Neural progenitor cell (in vitro differentiated cells): ENCODE results near the gene LMTK2. TPM values are rescaled to one million over a fixed set of nuclear protein-coding genes. Genes with fewer than 3 reads are reported as not detected.

Source experiments
- DNase-seq: peaks from one replicate; pipeline ENCODE4 v3.0.0-alpha.2; 2016; ENCODE audit warnings: low spot score
- H2AFZ ChIP-seq: fragments of 200-600 bp; sonication (generic); replicated peaks from 2 replicates; pipeline ENCODE4 v1.6.1; 2016; ENCODE audit warnings: antibody characterized with exemption
- H3F3A ChIP-seq: fragments of 200-600 bp; sonication (generic); 2 replicates; pipeline ENCODE4 v1.6.1; 2016; ENCODE audit warnings: antibody characterized with exemption, low read depth
- H3K27ac ChIP-seq: fragments of 200-600 bp; sonication (generic); 2 replicates; pipeline ENCODE4 v1.5.1; 2016; ENCODE audit warnings: mild to moderate bottlenecking
- H3K27me3 ChIP-seq: fragments of 200-600 bp; sonication (generic); 2 replicates; pipeline ENCODE4 v1.6.1; 2016; ENCODE audit warnings: mild to moderate bottlenecking, moderate library complexity
- H3K36me3 ChIP-seq: fragments of 200-600 bp; sonication (generic); 2 replicates; pipeline ENCODE4 v1.5.1; 2016
- H3K4me1 ChIP-seq: fragments of 200-600 bp; sonication (generic); 2 replicates; pipeline ENCODE4 v1.6.1; 2016; ENCODE audit warnings: mixed run types
- H3K4me2 ChIP-seq: fragments of 200-600 bp; sonication (generic); 2 replicates; pipeline ENCODE4 v1.6.1; 2016
- H3K4me3 ChIP-seq: fragments of 200-600 bp; sonication (generic); 2 replicates; pipeline ENCODE4 v1.5.1; 2016
- H3K79me2 ChIP-seq: fragments of 200-600 bp; sonication (generic); 2 replicates; pipeline ENCODE4 v1.6.1; 2016; ENCODE audit warnings: low read depth
- H3K9ac ChIP-seq: fragments of 200-600 bp; sonication (generic); 2 replicates; pipeline ENCODE4 v1.6.1; 2016
- H3K9me3 ChIP-seq: fragments of 200-600 bp; sonication (generic); 2 replicates; pipeline ENCODE4 v1.5.1; 2016; ENCODE audit warnings: low read depth
- H4K20me1 ChIP-seq: fragments of 200-600 bp; sonication (generic); 2 replicates; pipeline ENCODE4 v1.6.1; 2016; ENCODE audit warnings: low read depth
- H3K27ac Mint-ChIP-seq: 3 replicates; pipeline ENCODE4 v1.8.0; 2021; ENCODE audit warnings: mixed read lengths
- H3K27me3 Mint-ChIP-seq: 2 replicates; pipeline ENCODE4 v1.8.0; 2022; ENCODE audit warnings: low read depth, mild to moderate bottlenecking, inconsistent platforms, moderate library complexity, mixed read lengths; ENCODE audit not compliant: insufficient read depth
- H3K36me3 Mint-ChIP-seq: 3 replicates; pipeline ENCODE4 v1.8.0; 2021; ENCODE audit warnings: mixed read lengths
- H3K4me1 Mint-ChIP-seq: 3 replicates; pipeline ENCODE4 v1.8.0; 2021; ENCODE audit warnings: mixed read lengths
- H3K4me3 Mint-ChIP-seq: 3 replicates; pipeline ENCODE4 v1.8.0; 2021; ENCODE audit warnings: mild to moderate bottlenecking, moderate library complexity, mixed read lengths
- H3K9me3 Mint-ChIP-seq: 3 replicates; pipeline ENCODE4 v1.8.0; 2020; ENCODE audit warnings: mixed read lengths
- EZH2 ChIP-seq: fragments of 200-600 bp; sonication (generic); IDR thresholded peaks from 2 replicates; pipeline ENCODE4 v1.6.1; 2017; ENCODE audit warnings: antibody characterized with exemption, mild to moderate bottlenecking, moderate library complexity
- EZH2phosphoT487 ChIP-seq: fragments of 200-600 bp; sonication (generic); IDR thresholded peaks from 2 replicates; pipeline ENCODE4 v1.6.1; 2017; ENCODE audit warnings: antibody characterized with exemption
- total RNA-seq: library from RNA; depleted of rRNA; stranded (reverse); fragments of >200 nt; gene quantifications from 2 replicates; pipeline ENCODE4 v1.2.3, GENCODE V29; 2015; ENCODE audit warnings: low replicate concordance
- TF ChIP-seq, protein P1 (sequence below): fragments of 200-600 bp; sonication (generic); IDR thresholded peaks from 2 replicates; pipeline ENCODE4 v1.5.1; 2017; ENCODE audit warnings: antibody characterized with exemption, mild to moderate bottlenecking

Gene LMTK2
- total RNA-seq, 1 donor from 2014 or later, result 14.1 TPM

- Histone ChIP-seq H3K27me3 (no peaks in the 10 kb centered on the region), H3K79me2 (no peaks in the 10 kb centered on the region), H3K9ac (no peak overlapping the region), H3K4me3 (no peak overlapping the region), H4K20me1 (no peaks in the 10 kb centered on the region), H3K4me1 (no peaks in the 10 kb centered on the region), H3K4me2 (no peak overlapping the region), H3K9me3 (no peaks in the 10 kb centered on the region), H3K27ac (no peak overlapping the region), H3F3A (no peaks in the 10 kb centered on the region), H3K36me3 (peaks cover 4% of the 10 kb centered on the region), H2AFZ (no peak overlapping the region)
- DNase-seq, result no peak
- H3K27me3 Mint-ChIP-seq, result peaks cover 3% of the 10 kb centered on the region
- no peak overlapping the region for H3K27ac Mint-ChIP-seq
- no peaks in the 10 kb centered on the region for H3K4me1 Mint-ChIP-seq
- H3K4me3 Mint-ChIP-seq, result no peak overlapping the region
- TF ChIP-seq EZH2phosphoT487, result no peak
- TF ChIP-seq, protein P1, sequence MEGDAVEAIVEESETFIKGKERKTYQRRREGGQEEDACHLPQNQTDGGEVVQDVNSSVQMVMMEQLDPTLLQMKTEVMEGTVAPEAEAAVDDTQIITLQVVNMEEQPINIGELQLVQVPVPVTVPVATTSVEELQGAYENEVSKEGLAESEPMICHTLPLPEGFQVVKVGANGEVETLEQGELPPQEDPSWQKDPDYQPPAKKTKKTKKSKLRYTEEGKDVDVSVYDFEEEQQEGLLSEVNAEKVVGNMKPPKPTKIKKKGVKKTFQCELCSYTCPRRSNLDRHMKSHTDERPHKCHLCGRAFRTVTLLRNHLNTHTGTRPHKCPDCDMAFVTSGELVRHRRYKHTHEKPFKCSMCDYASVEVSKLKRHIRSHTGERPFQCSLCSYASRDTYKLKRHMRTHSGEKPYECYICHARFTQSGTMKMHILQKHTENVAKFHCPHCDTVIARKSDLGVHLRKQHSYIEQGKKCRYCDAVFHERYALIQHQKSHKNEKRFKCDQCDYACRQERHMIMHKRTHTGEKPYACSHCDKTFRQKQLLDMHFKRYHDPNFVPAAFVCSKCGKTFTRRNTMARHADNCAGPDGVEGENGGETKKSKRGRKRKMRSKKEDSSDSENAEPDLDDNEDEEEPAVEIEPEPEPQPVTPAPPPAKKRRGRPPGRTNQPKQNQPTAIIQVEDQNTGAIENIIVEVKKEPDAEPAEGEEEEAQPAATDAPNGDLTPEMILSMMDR, result no peak
- TF ChIP-seq EZH2, result no peak
- H3K9me3 Mint-ChIP-seq, result no peaks in the 10 kb centered on the region
- peaks cover 11% of the 10 kb centered on the region for H3K36me3 Mint-ChIP-seq
Measured at GRCh38 chr7:98177553-98177952, 70.9 kb downstream of the LMTK2 start.

DNA sequence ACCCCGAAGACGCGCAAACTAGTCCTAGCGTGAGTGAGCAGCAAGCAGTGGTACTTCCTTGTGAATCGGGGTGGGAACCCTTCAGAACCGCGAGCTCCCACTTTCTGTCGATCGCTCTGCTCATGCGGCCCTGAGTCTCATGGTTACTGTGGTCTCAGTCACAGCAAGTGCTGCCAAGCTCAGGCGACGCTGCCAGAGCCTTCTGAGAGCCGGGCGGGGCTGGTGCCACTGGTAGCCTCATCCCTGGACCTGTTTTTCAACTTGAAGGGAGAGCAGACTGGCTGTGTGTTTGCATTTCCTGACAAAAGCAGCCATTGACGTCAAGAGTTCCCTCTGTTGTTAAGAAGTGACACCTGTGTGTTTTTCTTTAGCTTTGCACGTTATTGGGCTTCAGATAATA, 71.7 kb downstream of the LMTK2 start:
- no peaks in the 10 kb centered on the region for H3K4me1 ChIP-seq
- H3K27me3 ChIP-seq, result no peaks in the 10 kb centered on the region
- no peak overlapping the region for H3K27ac Mint-ChIP-seq
- H3F3A ChIP-seq, result no peaks in the 10 kb centered on the region
- peaks cover 16% of the 10 kb centered on the region for H3K36me3 Mint-ChIP-seq
- no peaks in the 10 kb centered on the region for H3K79me2 ChIP-seq
- TF ChIP-seq EZH2phosphoT487 (no peak), EZH2 (no peak)
- TF ChIP-seq, protein P1, result no peak
- H3K9me3 Mint-ChIP-seq, result no peaks in the 10 kb centered on the region
- no peak overlapping the region for H3K4me3 ChIP-seq
- peaks cover 3% of the 10 kb centered on the region for H3K27me3 Mint-ChIP-seq
- no peak overlapping the region for H3K4me2 ChIP-seq
- no peaks in the 10 kb centered on the region for H4K20me1 ChIP-seq
- H2AFZ ChIP-seq, result no peak overlapping the region
- DNase-seq, result no peak
- peaks cover 4% of the 10 kb centered on the region for H3K36me3 ChIP-seq
- no peak overlapping the region for H3K27ac ChIP-seq
- no peaks in the 10 kb centered on the region for H3K4me1 Mint-ChIP-seq
- H3K4me3 Mint-ChIP-seq, result no peak overlapping the region
- no peak overlapping the region for H3K9ac ChIP-seq
- no peaks in the 10 kb centered on the region for H3K9me3 ChIP-seq

DNA sequence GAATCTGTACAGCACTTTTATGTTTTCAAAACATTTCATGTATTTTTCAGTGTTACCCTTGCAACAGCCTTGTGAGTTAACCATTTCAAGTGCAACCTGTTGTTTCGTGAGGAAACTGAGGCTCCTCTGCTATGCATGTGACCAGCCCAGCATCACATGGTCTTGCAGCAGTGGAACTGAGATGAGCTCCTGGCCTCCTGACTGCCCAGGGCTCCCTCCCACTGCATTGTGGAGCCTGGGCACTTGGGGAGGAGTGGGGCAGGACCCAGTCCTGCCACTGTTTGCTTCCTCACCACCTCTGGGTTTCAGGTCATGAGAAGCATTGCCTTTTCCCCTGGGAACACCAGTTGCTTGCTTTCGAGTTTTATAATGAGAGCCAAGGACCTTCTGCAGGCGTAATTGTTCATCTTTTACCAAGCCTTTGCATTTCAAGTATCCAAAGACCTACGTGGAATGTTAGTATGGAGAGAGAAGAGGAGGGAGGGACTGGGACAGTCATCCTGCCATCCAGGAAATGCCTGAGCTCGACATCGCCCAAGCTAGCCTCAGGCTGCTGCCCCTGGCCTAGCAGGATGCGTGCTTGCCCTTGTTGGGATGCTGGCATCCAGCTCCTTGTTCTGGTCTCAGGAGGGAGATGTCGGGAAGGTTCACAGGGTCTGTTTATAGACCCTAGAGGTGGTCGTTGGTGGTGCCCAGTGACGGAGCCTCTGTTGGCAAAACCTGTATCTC, 72.3 kb downstream of the LMTK2 start:
- no peak for DNase-seq
- Histone ChIP-seq H3K27ac (no peak overlapping the region), H3K9me3 (no peaks in the 10 kb centered on the region)

More for the DNA sequence above, 72.3 kb downstream of the LMTK2 start:
- no peak overlapping the region for H3K4me3 Mint-ChIP-seq
- Histone ChIP-seq H3K79me2 (no peaks in the 10 kb centered on the region), H3K4me2 (no peak overlapping the region), H3K36me3 (peaks cover 4% of the 10 kb centered on the region), H3K9ac (no peak overlapping the region), H3F3A (no peaks in the 10 kb centered on the region), H2AFZ (no peak overlapping the region), H3K4me1 (no peaks in the 10 kb centered on the region), H3K4me3 (no peak overlapping the region), H4K20me1 (no peaks in the 10 kb centered on the region), H3K27me3 (no peaks in the 10 kb centered on the region)
- no peak overlapping the region for H3K27ac Mint-ChIP-seq
- TF ChIP-seq, protein P1, result no peak
- TF ChIP-seq EZH2, result no peak
- TF ChIP-seq EZH2phosphoT487, result no peak
- H3K27me3 Mint-ChIP-seq, result peaks cover 3% of the 10 kb centered on the region
- H3K9me3 Mint-ChIP-seq, result no peaks in the 10 kb centered on the region
- H3K4me1 Mint-ChIP-seq, result no peaks in the 10 kb centered on the region
- H3K36me3 Mint-ChIP-seq, result peaks cover 16% of the 10 kb centered on the region
